Measurements from ENCODE around the gene PPP1R9B.

DNA sequence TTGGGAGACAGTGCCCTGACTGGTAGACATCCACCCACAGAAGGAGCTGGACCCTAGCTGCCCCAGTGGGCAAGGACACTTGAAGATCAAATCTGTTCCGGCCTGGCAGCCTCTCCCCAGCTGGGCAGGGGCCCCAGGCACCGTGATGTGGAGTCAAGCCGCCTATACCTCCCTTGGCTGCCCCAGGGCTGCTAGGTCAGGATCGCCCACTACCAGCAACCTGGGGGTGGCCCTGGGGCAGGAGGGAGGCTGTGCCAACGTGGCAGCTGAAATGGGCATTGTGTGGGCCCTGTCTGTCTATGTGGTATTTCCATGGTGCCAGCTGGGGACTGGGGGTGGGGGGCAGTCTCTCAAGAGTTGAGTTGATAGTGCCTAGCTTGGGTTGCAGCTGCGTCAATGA lies 54.4 kb downstream of the PPP1R9B start:
- TF ChIP-seq, protein P1, sequence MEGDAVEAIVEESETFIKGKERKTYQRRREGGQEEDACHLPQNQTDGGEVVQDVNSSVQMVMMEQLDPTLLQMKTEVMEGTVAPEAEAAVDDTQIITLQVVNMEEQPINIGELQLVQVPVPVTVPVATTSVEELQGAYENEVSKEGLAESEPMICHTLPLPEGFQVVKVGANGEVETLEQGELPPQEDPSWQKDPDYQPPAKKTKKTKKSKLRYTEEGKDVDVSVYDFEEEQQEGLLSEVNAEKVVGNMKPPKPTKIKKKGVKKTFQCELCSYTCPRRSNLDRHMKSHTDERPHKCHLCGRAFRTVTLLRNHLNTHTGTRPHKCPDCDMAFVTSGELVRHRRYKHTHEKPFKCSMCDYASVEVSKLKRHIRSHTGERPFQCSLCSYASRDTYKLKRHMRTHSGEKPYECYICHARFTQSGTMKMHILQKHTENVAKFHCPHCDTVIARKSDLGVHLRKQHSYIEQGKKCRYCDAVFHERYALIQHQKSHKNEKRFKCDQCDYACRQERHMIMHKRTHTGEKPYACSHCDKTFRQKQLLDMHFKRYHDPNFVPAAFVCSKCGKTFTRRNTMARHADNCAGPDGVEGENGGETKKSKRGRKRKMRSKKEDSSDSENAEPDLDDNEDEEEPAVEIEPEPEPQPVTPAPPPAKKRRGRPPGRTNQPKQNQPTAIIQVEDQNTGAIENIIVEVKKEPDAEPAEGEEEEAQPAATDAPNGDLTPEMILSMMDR (IDR thresholded peaks at IDR 0.05; ENCODE audit: low read depth, low read length, poor library complexity, severe bottlenecking): no peak
- TF ChIP-seq EZH2phosphoT487 (IDR thresholded peaks at IDR 0.05; ENCODE audit: borderline replicate concordance, low read length): no peak
